Thoracic aorta (tissue), 2 donors: Measurements from ENCODE around the gene PGGHG. TPM values are rescaled to one million over a fixed set of nuclear protein-coding genes. Genes with fewer than 3 reads are reported as not detected.
"Not testable (repeated sequence)": the region's sequence is repeated elsewhere in the genome, so short reads cannot be mapped to it uniquely, and the experiment has no call there.

Source experiments
- ATAC-seq: fragments of 150-250 bp; one replicate; pipeline ENCODE4 v1.8.0; 2017; ENCODE audit warnings: low read depth; ENCODE audit not compliant: insufficient number of reproducible peaks, low FRiP score
- DNase-seq: peaks from one replicate; pipeline ENCODE4 v3.0.0-alpha.2; 2020; ENCODE audit warnings: low spot score
- H3K27ac ChIP-seq, 2 donors: fragments of 200-600 bp; sonication (generic); 1 replicate in 1 of 2; 2 replicates in 1 of 2; pipeline ENCODE4 v1.5.1; 2016; ENCODE audit warnings: mild to moderate bottlenecking in 2 of 2, moderate library complexity in 2 of 2
- H3K27me3 ChIP-seq: fragments of 200-600 bp; sonication (generic); replicated peaks from 2 replicates; pipeline ENCODE4 v1.6.0; 2016; ENCODE audit warnings: mild to moderate bottlenecking; ENCODE audit not compliant: insufficient read depth
- H3K36me3 ChIP-seq: fragments of 200-600 bp; sonication (generic); one replicate; pipeline ENCODE4 v1.5.1; 2016
- H3K4me1 ChIP-seq, 2 donors: fragments of 200-600 bp; sonication (generic); 1 replicate in 1 of 2; 2 replicates in 1 of 2; pipeline versions ENCODE4 v1.5.1 to v1.6.0; 2016; ENCODE audit warnings: low read depth in 2 of 2, mild to moderate bottlenecking in 1 of 2; ENCODE audit not compliant: control insufficient read depth in 1 of 2
- H3K4me3 ChIP-seq: fragments of 200-600 bp; sonication (generic); 2 replicates; pipeline ENCODE4 v1.5.1; 2016; ENCODE audit warnings: mild to moderate bottlenecking
- H3K9me3 ChIP-seq: fragments of 200-600 bp; sonication (generic); 2 replicates; pipeline ENCODE4 v1.5.1; 2016
- CTCF ChIP-seq: fragments of 200-600 bp; sonication (generic); IDR thresholded peaks from one replicate; pipeline ENCODE4 v1.5.1; 2019; ENCODE audit warnings: antibody characterized with exemption
- total RNA-seq, 2 donors: library from RNA; depleted of rRNA; stranded (reverse); fragments of >200 nt; gene quantifications; one replicate each; pipeline versions ENCODE4 v1.1.0 to v1.2.3, GENCODE V29; 2016

PGGHG gene
- total RNA-seq, 2 donors from 2014 or later, result 54.2 to 68.8 TPM

DNA sequence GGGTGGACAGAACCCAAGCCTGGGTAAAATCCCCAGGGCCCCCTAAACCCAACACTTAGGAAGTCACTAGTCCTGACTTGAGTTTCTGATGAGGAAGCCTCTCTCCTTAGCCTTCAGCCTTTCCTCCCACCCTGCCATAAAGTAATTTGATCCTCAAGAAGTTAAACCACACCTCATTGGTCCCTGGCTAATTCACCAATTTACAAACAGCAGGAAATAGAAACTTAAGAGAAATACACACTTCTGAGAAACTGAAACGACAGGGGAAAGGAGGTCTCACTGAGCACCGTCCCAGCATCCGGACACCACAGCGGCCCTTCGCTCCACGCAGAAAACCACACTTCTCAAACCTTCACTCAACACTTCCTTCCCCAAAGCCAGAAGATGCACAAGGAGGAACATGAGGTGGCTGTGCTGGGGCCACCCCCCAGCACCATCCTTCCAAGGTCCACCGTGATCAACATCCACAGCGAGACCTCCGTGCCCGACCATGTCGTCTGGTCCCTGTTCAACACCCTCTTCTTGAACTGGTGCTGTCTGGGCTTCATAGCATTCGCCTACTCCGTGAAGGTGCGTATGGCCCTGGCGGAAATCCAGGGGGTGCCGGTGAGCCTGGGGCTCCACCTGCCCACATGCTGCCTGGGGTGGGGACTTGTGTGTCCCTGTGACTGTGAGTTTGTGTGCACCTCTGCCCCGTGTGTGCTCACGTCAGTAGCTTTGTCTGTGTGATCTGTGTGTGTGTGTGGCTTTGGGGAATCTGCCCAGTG is 25.0 kb downstream of the PGGHG start, which contains the start of gene IFITM1:
IFITM1 (plus strand) TSS at position 254 of the 767 bp plus-strand sequence; CDS start at position 385, 131 bp downstream.
- no peak for TF ChIP-seq CTCF
- DNase-seq (no peak), ATAC-seq (no peak)
- Histone ChIP-seq H3K9me3 (no peaks in the 10 kb centered on the region), H3K27ac (peak within 1 kb of the TSS in 1 of 2 donors; percentile 68), H3K4me3 (peak within 1 kb of the TSS; percentile 57), H3K36me3 (no peaks in the 10 kb centered on the region), H3K27me3 (no peaks in the 10 kb centered on the region), H3K4me1 (peaks cover 15 to 48% of the 10 kb centered on the region in 2 donors)

DNA sequence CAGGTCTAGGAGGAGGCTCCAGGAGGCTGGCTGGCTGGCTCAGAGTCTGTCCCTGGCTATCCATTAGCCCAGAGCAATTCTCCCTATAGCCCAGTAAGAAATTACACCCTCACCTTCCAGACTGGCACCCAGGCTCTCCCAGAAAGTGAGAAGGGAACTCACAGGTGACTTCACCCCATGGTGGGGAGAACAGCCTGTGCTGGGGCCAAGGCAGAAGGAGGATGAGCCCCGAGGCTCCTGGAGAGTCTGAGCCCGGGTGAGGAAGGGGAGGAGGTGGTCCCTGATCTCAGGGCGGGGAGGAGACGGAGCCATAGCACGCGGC is 25.6 kb downstream of the PGGHG start:
- not testable (repeated sequence) for ATAC-seq, DNase-seq, H3K27me3 ChIP-seq, H3K9me3 ChIP-seq, H3K36me3 ChIP-seq
- peak overlapping the region in 1 of 2 donors; percentile 68 for H3K27ac ChIP-seq
- H3K4me1 ChIP-seq, result peaks cover 12 to 42% of the 10 kb centered on the region in 2 donors
- peak overlapping the region; percentile 57 for H3K4me3 ChIP-seq

DNA sequence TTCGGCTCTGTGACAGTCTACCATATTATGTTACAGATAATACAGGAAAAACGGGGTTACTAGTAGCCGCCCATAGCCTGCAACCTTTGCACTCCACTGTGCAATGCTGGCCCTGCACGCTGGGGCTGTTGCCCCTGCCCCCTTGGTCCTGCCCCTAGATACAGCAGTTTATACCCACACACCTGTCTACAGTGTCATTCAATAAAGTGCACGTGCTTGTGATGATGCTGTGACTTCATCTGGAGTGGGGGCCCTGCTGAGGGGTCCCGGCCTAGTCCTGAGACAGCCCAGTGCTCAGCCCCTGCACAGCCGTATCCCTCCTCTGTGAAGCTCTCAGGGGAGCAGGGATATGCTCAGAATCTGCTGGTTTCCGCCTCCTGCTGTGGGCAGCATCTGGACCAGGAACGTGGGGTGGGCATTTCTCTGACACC is 26.1 kb downstream of the PGGHG start:
- no peak for ATAC-seq
- DNase-seq, result no peak
- Histone ChIP-seq H3K9me3 (no peaks in the 10 kb centered on the region), H3K4me3 (peak overlapping the region; percentile 57), H3K27ac (no peak overlapping the region), H3K27me3 (no peaks in the 10 kb centered on the region), H3K36me3 (no peaks in the 10 kb centered on the region), H3K4me1 (peaks cover 9 to 39% of the 10 kb centered on the region in 2 donors)
- TF ChIP-seq CTCF, result no peak

DNA sequence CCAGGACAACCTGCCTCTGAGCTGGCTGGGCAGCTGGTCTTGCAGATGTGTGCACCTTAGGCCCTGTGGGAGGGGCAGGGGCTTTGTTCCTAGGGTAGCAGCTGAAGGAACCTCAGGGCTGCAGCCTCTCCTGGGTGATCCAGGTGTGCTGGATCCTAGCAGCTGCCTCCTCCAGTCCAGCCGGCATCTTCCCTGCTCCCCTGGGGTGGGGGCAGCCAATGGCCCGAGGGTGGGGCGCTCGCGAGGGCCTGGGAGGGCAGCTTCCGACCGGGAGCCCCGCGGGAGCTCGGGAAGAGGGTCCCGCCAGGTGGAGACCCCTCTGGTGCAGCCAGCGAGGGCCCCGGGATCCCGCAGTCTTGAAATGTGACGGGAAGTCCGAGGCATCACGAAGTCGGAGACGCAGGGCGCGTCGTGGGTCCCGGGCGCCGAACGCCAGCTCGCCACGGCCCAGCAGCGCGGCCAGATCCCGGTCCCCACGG is 26.6 kb downstream of the PGGHG start:
- Histone ChIP-seq H3K9me3 (no peaks in the 10 kb centered on the region), H3K4me3 (peak overlapping the region; percentile 57), H3K36me3 (no peaks in the 10 kb centered on the region), H3K27ac (no peak overlapping the region), H3K27me3 (no peaks in the 10 kb centered on the region), H3K4me1 (peaks cover 9 to 39% of the 10 kb centered on the region in 2 donors)
- no peak for TF ChIP-seq CTCF
- no peak for ATAC-seq
- no peak for DNase-seq

DNA sequence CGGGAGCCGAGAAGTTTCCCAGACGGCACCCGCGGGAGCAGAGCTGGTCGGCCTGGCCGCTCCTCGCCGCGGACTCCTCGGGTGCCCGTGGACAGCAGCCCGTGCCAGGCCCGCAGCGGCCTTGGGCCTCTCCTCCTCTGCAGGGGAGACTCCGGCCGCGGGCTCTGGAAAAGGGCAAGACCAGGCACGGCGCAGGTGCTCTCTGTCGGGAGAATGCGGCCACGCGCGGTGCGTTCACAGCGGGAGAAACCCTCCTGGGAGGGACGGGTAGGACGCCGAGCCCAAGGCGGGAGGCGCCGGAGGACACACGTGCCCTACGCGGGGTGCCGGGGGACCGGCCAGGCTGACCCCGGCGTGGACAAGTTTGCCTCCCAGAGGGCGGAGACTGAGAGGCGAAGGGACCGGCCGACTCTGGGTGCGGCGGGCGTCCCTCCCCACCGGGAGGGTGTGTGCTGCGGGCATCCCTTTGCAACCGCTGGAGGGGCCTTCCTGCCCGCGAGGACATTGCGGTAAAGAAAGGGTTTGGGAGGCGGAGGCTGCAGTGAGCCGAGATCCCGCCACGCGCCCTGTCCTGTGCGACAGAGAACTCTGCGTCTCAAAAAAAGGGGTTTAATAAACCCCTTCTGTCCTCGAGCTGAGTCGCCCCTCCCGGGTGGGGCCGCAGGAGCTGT is 27.2 kb downstream of the PGGHG start:
- ATAC-seq, result no peak
- DNase-seq, result no peak
- no peak for TF ChIP-seq CTCF
- Histone ChIP-seq H3K27me3 (no peaks in the 10 kb centered on the region), H3K27ac (no peak overlapping the region), H3K4me3 (peak overlapping the region; percentile 57), H3K4me1 (peaks cover 9 to 39% of the 10 kb centered on the region in 2 donors), H3K36me3 (no peaks in the 10 kb centered on the region), H3K9me3 (no peaks in the 10 kb centered on the region)
